SU-DHL-6 (cell line): ENCODE data around the gene HIPK3.

Experiments
- CTCF ChIP-seq: fragments of 200-600 bp; sonication (generic); IDR thresholded peaks from one replicate; pipeline ENCODE4 v1.5.1; 2017; ENCODE audit warnings: antibody characterized with exemption, mild to moderate bottlenecking, low read length, moderate library complexity; ENCODE audit not compliant: insufficient read depth, poor library complexity, severe bottlenecking
- EZH2phosphoT487 ChIP-seq: fragments of 200-600 bp; sonication (generic), shearing (Covaris generic); conservative IDR thresholded peaks from 2 replicates; pipeline ENCODE4 v1.6.1; 2018; ENCODE audit warnings: mild to moderate bottlenecking, antibody characterized with exemption, low read length, moderate library complexity, mixed read lengths

- no peak for TF ChIP-seq CTCF
- TF ChIP-seq EZH2phosphoT487 = no peak
Measured at GRCh38 chr11:33388793-33389525, 131.8 kb downstream of the HIPK3 start.
